ENCODE data around the gene LDB1. TPM values are rescaled to one million over a fixed set of nuclear protein-coding genes. Genes with fewer than 3 reads are reported as not detected.

LDB1 gene
- total and polyA plus RNA-seq, 2 of the 13 experiments (the other 11 are each of a cell fraction or from before 2014, with no cell fraction given), result 17.2 to 45.5 TPM

GRCh38 chr10:102117391-102118159 is 2.6 kb downstream of the LDB1 start (continued):
- TF ChIP-seq, protein P1, sequence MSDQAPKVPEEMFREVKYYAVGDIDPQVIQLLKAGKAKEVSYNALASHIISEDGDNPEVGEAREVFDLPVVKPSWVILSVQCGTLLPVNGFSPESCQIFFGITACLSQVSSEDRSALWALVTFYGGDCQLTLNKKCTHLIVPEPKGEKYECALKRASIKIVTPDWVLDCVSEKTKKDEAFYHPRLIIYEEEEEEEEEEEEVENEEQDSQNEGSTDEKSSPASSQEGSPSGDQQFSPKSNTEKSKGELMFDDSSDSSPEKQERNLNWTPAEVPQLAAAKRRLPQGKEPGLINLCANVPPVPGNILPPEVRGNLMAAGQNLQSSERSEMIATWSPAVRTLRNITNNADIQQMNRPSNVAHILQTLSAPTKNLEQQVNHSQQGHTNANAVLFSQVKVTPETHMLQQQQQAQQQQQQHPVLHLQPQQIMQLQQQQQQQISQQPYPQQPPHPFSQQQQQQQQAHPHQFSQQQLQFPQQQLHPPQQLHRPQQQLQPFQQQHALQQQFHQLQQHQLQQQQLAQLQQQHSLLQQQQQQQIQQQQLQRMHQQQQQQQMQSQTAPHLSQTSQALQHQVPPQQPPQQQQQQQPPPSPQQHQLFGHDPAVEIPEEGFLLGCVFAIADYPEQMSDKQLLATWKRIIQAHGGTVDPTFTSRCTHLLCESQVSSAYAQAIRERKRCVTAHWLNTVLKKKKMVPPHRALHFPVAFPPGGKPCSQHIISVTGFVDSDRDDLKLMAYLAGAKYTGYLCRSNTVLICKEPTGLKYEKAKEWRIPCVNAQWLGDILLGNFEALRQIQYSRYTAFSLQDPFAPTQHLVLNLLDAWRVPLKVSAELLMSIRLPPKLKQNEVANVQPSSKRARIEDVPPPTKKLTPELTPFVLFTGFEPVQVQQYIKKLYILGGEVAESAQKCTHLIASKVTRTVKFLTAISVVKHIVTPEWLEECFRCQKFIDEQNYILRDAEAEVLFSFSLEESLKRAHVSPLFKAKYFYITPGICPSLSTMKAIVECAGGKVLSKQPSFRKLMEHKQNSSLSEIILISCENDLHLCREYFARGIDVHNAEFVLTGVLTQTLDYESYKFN (CRISPR knock-in tag; conservative IDR thresholded peaks at IDR 0.05), result peak; percentile 73; the same call in 1 of the 2 replicates
- TF ChIP-seq, protein P2, sequence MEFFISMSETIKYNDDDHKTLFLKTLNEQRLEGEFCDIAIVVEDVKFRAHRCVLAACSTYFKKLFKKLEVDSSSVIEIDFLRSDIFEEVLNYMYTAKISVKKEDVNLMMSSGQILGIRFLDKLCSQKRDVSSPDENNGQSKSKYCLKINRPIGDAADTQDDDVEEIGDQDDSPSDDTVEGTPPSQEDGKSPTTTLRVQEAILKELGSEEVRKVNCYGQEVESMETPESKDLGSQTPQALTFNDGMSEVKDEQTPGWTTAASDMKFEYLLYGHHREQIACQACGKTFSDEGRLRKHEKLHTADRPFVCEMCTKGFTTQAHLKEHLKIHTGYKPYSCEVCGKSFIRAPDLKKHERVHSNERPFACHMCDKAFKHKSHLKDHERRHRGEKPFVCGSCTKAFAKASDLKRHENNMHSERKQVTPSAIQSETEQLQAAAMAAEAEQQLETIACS (CRISPR knock-in tag; IDR thresholded peaks at IDR 0.05), result no peak
- TF ChIP-seq SMARCE1 (IDR thresholded peaks at IDR 0.05; ENCODE audit: borderline replicate concordance) (no peak), DDIT3 (CRISPR knock-in tag; IDR thresholded peaks at IDR 0.05) (no peak), ZNF572 (CRISPR knock-in tag; IDR thresholded peaks at IDR 0.05) (no peak), HOXA3 (CRISPR knock-in tag; IDR thresholded peaks at IDR 0.05) (no peak; the same call in 1 of the 2 replicates), ATF2 (CRISPR knock-in tag; IDR thresholded peaks at IDR 0.05) (no peak), PRMT3 (CRISPR knock-in tag; IDR thresholded peaks at IDR 0.05; ENCODE audit: borderline replicate concordance, low read depth) (no peak), ZNF343 (CRISPR knock-in tag; IDR thresholded peaks at IDR 0.05) (no peak), ISL2 (CRISPR knock-in tag; IDR thresholded peaks at IDR 0.05) (no peak), E2F1 (CRISPR knock-in tag; IDR thresholded peaks at IDR 0.05) (no peak)
- TF ChIP-seq, protein P3, sequence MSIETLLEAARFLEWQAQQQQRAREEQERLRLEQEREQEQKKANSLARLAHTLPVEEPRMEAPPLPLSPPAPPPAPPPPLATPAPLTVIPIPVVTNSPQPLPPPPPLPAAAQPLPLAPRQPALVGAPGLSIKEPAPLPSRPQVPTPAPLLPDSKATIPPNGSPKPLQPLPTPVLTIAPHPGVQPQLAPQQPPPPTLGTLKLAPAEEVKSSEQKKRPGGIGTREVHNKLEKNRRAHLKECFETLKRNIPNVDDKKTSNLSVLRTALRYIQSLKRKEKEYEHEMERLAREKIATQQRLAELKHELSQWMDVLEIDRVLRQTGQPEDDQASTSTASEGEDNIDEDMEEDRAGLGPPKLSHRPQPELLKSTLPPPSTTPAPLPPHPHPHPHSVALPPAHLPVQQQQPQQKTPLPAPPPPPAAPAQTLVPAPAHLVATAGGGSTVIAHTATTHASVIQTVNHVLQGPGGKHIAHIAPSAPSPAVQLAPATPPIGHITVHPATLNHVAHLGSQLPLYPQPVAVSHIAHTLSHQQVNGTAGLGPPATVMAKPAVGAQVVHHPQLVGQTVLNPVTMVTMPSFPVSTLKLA (IDR thresholded peaks at IDR 0.05), result peak; percentile 76
- TF ChIP-seq, protein P4, sequence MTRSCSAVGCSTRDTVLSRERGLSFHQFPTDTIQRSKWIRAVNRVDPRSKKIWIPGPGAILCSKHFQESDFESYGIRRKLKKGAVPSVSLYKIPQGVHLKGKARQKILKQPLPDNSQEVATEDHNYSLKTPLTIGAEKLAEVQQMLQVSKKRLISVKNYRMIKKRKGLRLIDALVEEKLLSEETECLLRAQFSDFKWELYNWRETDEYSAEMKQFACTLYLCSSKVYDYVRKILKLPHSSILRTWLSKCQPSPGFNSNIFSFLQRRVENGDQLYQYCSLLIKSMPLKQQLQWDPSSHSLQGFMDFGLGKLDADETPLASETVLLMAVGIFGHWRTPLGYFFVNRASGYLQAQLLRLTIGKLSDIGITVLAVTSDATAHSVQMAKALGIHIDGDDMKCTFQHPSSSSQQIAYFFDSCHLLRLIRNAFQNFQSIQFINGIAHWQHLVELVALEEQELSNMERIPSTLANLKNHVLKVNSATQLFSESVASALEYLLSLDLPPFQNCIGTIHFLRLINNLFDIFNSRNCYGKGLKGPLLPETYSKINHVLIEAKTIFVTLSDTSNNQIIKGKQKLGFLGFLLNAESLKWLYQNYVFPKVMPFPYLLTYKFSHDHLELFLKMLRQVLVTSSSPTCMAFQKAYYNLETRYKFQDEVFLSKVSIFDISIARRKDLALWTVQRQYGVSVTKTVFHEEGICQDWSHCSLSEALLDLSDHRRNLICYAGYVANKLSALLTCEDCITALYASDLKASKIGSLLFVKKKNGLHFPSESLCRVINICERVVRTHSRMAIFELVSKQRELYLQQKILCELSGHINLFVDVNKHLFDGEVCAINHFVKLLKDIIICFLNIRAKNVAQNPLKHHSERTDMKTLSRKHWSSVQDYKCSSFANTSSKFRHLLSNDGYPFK (CRISPR knock-in tag; IDR thresholded peaks at IDR 0.05; ENCODE audit: borderline replicate concordance), result 0 out of 2 replicates have a peak, but pooled peaks have one; percentile 63
- TF ChIP-seq, protein P5, sequence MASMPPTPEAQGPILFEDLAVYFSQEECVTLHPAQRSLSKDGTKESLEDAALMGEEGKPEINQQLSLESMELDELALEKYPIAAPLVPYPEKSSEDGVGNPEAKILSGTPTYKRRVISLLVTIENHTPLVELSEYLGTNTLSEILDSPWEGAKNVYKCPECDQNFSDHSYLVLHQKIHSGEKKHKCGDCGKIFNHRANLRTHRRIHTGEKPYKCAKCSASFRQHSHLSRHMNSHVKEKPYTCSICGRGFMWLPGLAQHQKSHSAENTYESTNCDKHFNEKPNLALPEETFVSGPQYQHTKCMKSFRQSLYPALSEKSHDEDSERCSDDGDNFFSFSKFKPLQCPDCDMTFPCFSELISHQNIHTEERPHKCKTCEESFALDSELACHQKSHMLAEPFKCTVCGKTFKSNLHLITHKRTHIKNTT (CRISPR knock-in tag; IDR thresholded peaks at IDR 0.05), result no peak
